Stimulated activated CD4-positive, alpha-beta T cell treated with anti-CD3 and anti-CD28 coated beads, TNF-alpha, amount 100 ng/mL, for 1 hour (primary cell): Measurements from ENCODE around the gene SH3BGRL.
"Not testable (repeated sequence)": the region's sequence is repeated elsewhere in the genome, so short reads cannot be mapped to it uniquely, and the experiment has no call there.

ENCODE experiments used
- DNase-seq, 3 donors: peaks; one replicate each; pipeline ENCODE4 v3.0.0-alpha.2; 2020; ENCODE audit warnings: low read depth in 3 of 3, low spot score in 1 of 3

The SH3BGRL gene

GRCh38 chrX:81259020-81259713 lies 57.3 kb downstream of the SH3BGRL start:
- no peak for DNase-seq

- DNase-seq, result no peak
Observed at GRCh38 chrX:81259714-81260395, 58.0 kb downstream of the SH3BGRL start.

- no peak for DNase-seq
Observed at GRCh38 chrX:81261576-81261975, 59.7 kb downstream of the SH3BGRL start.

- DNase-seq, result no peak
Observed at GRCh38 chrX:81263059-81263458, 61.2 kb downstream of the SH3BGRL start.

- DNase-seq, result no peak
Observed at GRCh38 chrX:81278616-81279015, 76.7 kb downstream of the SH3BGRL start.

GRCh38 chrX:81280148-81280547 lies 78.2 kb downstream of the SH3BGRL start:
- DNase-seq, result no peak

- DNase-seq, result no peak
Observed at GRCh38 chrX:81286075-81286474, 84.2 kb downstream of the SH3BGRL start.

- no peak for DNase-seq
Observed at GRCh38 chrX:81286608-81287007, 84.7 kb downstream of the SH3BGRL start.

- DNase-seq, result no peak
Observed at GRCh38 chrX:81291996-81292395, 90.1 kb downstream of the SH3BGRL start.

GRCh38 chrX:81294101-81294500 lies 92.2 kb downstream of the SH3BGRL start:
- no peak for DNase-seq

- no peak for DNase-seq
Observed at GRCh38 chrX:81301877-81302276, 100.0 kb downstream of the SH3BGRL start.

GRCh38 chrX:81304563-81304962 lies 102.7 kb downstream of the SH3BGRL start:
- DNase-seq, result no peak

- no peak for DNase-seq
Observed at GRCh38 chrX:81305240-81305639, 103.3 kb downstream of the SH3BGRL start.

GRCh38 chrX:81308086-81308829 lies 106.4 kb downstream of the SH3BGRL start:
- DNase-seq, result no peak

GRCh38 chrX:81316163-81316562 lies 114.3 kb downstream of the SH3BGRL start:
- no peak for DNase-seq

- not testable (repeated sequence) for DNase-seq
Observed at GRCh38 chrX:81331653-81332052, 129.8 kb downstream of the SH3BGRL start.

- no peak for DNase-seq
Observed at GRCh38 chrX:81336455-81337152, 134.7 kb downstream of the SH3BGRL start.

GRCh38 chrX:81337805-81338204 lies 135.9 kb downstream of the SH3BGRL start:
- DNase-seq, result no peak

- DNase-seq, result no peak
Observed at GRCh38 chrX:81338924-81339323, 137.0 kb downstream of the SH3BGRL start.

- DNase-seq, result not testable (repeated sequence)
Observed at GRCh38 chrX:81345296-81345695, 143.4 kb downstream of the SH3BGRL start.
